Measurements from ENCODE around the gene SLC17A2.

SLC17A2 gene

DNA sequence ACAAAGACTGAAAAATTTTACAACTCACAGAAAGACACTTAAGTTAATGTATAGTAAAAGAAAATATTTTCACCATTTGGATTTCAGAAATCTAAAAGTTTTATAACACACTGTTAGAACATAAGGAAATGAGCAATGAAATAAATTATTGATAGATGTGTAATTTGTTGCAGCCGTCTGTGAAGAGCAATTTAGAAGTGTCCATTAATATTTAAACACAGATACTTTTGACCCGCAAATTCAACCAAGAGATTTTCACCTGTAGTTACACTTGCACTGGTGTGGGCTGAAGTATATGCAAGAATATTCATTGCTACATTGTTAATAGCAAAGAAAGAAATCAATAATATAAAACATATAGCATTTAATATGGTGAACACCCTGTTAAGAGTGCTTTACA lies 41.9 kb downstream of the SLC17A2 start:
- H3K36me3 ChIP-seq (ENCODE audit: control insufficient read depth, insufficient read depth, low read length), result no peaks in the 10 kb centered on the region

DNA sequence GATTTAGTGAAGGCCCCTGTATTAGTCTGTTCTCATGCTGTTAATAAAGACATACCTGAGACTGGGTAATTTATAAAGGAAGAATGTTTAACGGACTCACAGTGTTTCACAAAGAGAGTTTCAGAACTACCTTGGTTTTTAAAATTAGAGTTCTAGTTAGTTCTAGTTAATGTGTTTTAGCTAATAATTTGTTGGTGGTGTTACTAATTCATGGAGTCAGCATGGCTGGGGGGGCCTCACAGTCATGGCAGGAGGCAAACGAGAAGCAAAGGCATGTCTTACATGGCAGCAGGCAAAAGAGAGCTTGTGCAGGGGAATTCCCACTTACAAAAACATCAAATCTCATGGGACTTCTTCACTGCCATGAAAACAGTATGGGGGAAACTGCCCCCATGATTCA lies 44.4 kb downstream of the SLC17A2 start:
- H3K27me3 ChIP-seq (replicated peaks; ENCODE audit: control insufficient read depth, insufficient read depth, low read length), result no peaks in the 10 kb centered on the region
- H3K4me3 ChIP-seq (replicated peaks; ENCODE audit: low read depth, low read length), result no peak overlapping the region
- DNase-seq (ENCODE audit: extremely low read depth, insufficient read length), result no peak
- TF ChIP-seq, protein P1, sequence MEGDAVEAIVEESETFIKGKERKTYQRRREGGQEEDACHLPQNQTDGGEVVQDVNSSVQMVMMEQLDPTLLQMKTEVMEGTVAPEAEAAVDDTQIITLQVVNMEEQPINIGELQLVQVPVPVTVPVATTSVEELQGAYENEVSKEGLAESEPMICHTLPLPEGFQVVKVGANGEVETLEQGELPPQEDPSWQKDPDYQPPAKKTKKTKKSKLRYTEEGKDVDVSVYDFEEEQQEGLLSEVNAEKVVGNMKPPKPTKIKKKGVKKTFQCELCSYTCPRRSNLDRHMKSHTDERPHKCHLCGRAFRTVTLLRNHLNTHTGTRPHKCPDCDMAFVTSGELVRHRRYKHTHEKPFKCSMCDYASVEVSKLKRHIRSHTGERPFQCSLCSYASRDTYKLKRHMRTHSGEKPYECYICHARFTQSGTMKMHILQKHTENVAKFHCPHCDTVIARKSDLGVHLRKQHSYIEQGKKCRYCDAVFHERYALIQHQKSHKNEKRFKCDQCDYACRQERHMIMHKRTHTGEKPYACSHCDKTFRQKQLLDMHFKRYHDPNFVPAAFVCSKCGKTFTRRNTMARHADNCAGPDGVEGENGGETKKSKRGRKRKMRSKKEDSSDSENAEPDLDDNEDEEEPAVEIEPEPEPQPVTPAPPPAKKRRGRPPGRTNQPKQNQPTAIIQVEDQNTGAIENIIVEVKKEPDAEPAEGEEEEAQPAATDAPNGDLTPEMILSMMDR (IDR thresholded peaks at IDR 0.05; ENCODE audit: insufficient read depth, low read length, poor library complexity, severe bottlenecking), result no peak
- H3K36me3 ChIP-seq (ENCODE audit: control insufficient read depth, insufficient read depth, low read length), result no peaks in the 10 kb centered on the region

More for the DNA sequence above, 41.9 kb downstream of the SLC17A2 start:
- TF ChIP-seq, protein P1 (IDR thresholded peaks at IDR 0.05; ENCODE audit: insufficient read depth, low read length, poor library complexity, severe bottlenecking), result no peak
- Histone ChIP-seq H3K27me3 (replicated peaks; ENCODE audit: control insufficient read depth, insufficient read depth, low read length) (no peaks in the 10 kb centered on the region), H3K4me3 (replicated peaks; ENCODE audit: low read depth, low read length) (no peak overlapping the region)
- DNase-seq (ENCODE audit: extremely low read depth, insufficient read length), result no peak

DNA sequence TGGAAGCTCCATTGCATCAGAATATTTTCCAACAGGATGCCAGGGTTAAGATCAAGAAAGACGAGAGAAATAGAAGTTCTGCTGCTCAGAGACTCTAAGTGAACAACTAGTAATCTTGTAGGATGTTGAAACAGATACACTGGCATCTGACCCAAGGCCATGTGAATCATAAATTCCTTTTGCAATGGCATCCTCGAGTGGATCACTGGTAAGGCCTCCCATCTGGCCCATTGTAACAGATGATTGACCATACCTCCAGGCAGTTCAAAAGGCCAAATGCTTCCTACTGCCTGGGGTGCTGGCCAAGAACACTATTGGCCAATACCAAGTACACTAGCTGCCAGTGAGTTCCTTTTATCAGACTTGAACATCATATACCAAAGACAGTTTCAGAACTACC lies 46.5 kb downstream of the SLC17A2 start:
- no peak for DNase-seq (ENCODE audit: extremely low read depth, insufficient read length)
- H3K36me3 ChIP-seq (ENCODE audit: control insufficient read depth, insufficient read depth, low read length), result no peaks in the 10 kb centered on the region
- H3K27me3 ChIP-seq (replicated peaks; ENCODE audit: control insufficient read depth, insufficient read depth, low read length), result no peaks in the 10 kb centered on the region; the same call in 1 of the 2 replicates
- no peak overlapping the region for H3K4me3 ChIP-seq (replicated peaks; ENCODE audit: low read depth, low read length)
- TF ChIP-seq, protein P1 (IDR thresholded peaks at IDR 0.05; ENCODE audit: insufficient read depth, low read length, poor library complexity, severe bottlenecking), result no peak

DNA sequence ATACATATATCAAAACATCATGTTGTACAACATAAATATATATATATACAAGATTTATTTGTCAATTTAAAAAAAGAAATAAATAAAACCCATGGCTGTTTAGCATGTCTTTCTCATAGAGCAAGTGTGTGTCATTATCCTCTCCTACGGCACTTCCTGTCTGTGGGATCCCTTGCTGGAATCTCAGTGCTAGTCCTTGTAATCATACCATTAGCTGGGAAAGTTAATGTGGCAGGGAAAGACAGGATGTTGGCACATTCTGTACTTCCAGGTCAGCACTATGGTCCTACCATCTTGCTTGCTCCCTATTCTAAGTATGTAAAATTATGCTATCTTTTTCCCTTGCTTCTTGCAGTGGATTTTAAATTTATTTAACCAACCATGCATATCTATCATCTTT lies 47.0 kb downstream of the SLC17A2 start:
- TF ChIP-seq, protein P1 (IDR thresholded peaks at IDR 0.05; ENCODE audit: insufficient read depth, low read length, poor library complexity, severe bottlenecking), result no peak
- Histone ChIP-seq H3K4me3 (replicated peaks; ENCODE audit: low read depth, low read length) (no peak overlapping the region), H3K27me3 (replicated peaks; ENCODE audit: control insufficient read depth, insufficient read depth, low read length) (no peaks in the 10 kb centered on the region; the same call in 1 of the 2 replicates), H3K36me3 (ENCODE audit: control insufficient read depth, insufficient read depth, low read length) (no peaks in the 10 kb centered on the region)
- DNase-seq (ENCODE audit: extremely low read depth, insufficient read length), result no peak

DNA sequence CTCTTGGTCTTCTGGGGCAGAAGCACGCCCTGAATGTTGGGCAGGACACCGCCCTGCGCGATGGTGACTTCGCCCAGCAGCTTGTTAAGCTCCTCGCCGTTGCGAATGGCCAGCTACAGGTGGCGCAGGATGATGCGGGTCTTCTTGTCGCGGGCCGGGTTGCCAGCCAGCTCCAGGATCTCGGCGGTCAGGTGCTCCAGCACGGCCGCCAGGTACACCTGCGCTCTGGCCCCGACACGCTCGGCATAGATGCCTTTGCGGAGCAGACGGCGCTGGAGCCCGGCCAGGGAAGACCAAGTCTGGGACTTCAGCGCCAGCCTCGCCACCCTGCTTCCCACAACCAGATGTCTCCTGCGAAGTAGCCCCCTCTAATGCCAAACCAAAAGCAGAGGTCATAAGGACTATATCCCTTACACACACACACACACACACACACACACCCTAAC lies 48.4 kb downstream of the SLC17A2 start:
- DNase-seq (ENCODE audit: extremely low read depth, insufficient read length), result peak; percentile 28
- Histone ChIP-seq H3K4me3 (replicated peaks; ENCODE audit: low read depth, low read length) (no peak overlapping the region), H3K36me3 (ENCODE audit: control insufficient read depth, insufficient read depth, low read length) (no peaks in the 10 kb centered on the region), H3K27me3 (replicated peaks; ENCODE audit: control insufficient read depth, insufficient read depth, low read length) (no peaks in the 10 kb centered on the region; the same call in 1 of the 2 replicates)
- TF ChIP-seq, protein P1 (IDR thresholded peaks at IDR 0.05; ENCODE audit: insufficient read depth, low read length, poor library complexity, severe bottlenecking), result no peak

DNA sequence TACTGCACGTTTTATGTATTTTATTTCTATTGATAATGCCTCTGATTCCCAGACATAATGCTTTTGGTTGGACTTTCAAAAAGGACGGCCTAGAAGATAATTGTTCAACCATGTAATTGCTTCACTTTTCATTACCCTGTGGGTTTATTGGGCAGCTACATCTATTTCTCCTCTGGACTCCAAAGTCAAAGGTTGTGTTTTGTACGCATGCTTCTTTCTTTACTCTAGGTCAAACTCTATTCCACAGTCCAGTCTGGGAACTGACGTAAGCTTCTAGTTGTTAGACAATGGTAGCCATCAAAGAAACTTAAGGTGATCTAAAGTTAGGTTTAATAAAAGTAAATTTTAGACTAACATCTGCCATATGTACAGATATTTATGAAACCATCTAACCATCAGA lies 49.9 kb downstream of the SLC17A2 start:
- TF ChIP-seq, protein P1 (IDR thresholded peaks at IDR 0.05; ENCODE audit: insufficient read depth, low read length, poor library complexity, severe bottlenecking), result no peak
- Histone ChIP-seq H3K36me3 (ENCODE audit: control insufficient read depth, insufficient read depth, low read length) (no peaks in the 10 kb centered on the region), H3K4me3 (replicated peaks; ENCODE audit: low read depth, low read length) (no peak overlapping the region), H3K27me3 (replicated peaks; ENCODE audit: control insufficient read depth, insufficient read depth, low read length) (no peaks in the 10 kb centered on the region; the same call in 1 of the 2 replicates)
- no peak for DNase-seq (ENCODE audit: extremely low read depth, insufficient read length)

Data from GM06990 (cell line).